ENCODE results near the gene SUV39H1.

SUV39H1 gene

DNA sequence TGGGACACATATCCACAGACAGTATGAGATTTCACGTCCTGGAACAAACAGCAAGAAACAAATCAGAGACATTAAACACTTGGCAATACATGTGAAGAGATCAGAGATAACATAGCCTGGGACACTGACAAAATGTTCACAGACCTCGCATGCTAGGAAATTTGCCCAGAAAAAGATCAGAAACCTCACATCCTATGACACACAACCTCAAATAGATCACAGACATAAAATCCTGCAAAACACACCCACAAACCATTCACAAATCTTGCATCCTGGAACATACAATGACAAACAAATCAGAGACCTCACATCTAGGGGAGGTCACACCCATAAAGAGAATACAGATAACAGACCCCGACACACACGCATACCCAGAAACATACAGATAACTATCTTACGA lies 18.0 kb downstream of the SUV39H1 start:
- Histone ChIP-seq H3K9me3 (ENCODE audit: control insufficient read depth, low read length) (no peaks in the 10 kb centered on the region), H3K27ac (ENCODE audit: low read depth, low read length, severe bottlenecking) (no peak overlapping the region)

GRCh38 chrX:48715072-48715471 lies 18.5 kb downstream of the SUV39H1 start:
- no peak overlapping the region for H3K27ac ChIP-seq (ENCODE audit: low read depth, low read length, severe bottlenecking)
- H3K36me3 ChIP-seq (ENCODE audit: control insufficient read depth, insufficient read depth, low read length), result no peaks in the 10 kb centered on the region
- no peaks in the 10 kb centered on the region for H3K9me3 ChIP-seq (ENCODE audit: control insufficient read depth, low read length)
- no peak overlapping the region for H3K4me3 ChIP-seq (ENCODE audit: extremely low read depth, insufficient read depth, low read length, poor library complexity, severe bottlenecking)
- 93 to 100% methylated on average over 1 to 2 of the region's 2 CpGs for WGBS, 2 experiments (ENCODE audit: insufficient coverage in 2 of 2)
- peaks cover 6% of the 10 kb centered on the region for H3K4me1 ChIP-seq (ENCODE audit: control insufficient read depth, insufficient read depth, low read length, poor library complexity, severe bottlenecking)

More for the DNA sequence above, 18.0 kb downstream of the SUV39H1 start:
- 60% methylated on average over 1 of the region's 5 CpGs; no CpG with 5 or more reads in 1 of the 2 experiments for WGBS, 2 experiments (ENCODE audit: insufficient coverage in 2 of 2)
- peaks cover 6% of the 10 kb centered on the region for H3K4me1 ChIP-seq (ENCODE audit: control insufficient read depth, insufficient read depth, low read length, poor library complexity, severe bottlenecking)
- H3K36me3 ChIP-seq (ENCODE audit: control insufficient read depth, insufficient read depth, low read length), result no peaks in the 10 kb centered on the region
- no peak overlapping the region for H3K4me3 ChIP-seq (ENCODE audit: extremely low read depth, insufficient read depth, low read length, poor library complexity, severe bottlenecking)

GRCh38 chrX:48715876-48716502 lies 19.5 kb downstream of the SUV39H1 start:
- 58% methylated on average over 2 of the region's 4 CpGs; no CpG with 5 or more reads in 1 of the 2 experiments for WGBS, 2 experiments (ENCODE audit: insufficient coverage in 2 of 2)
- H3K9me3 ChIP-seq (ENCODE audit: control insufficient read depth, low read length), result no peaks in the 10 kb centered on the region
- H3K4me3 ChIP-seq (ENCODE audit: extremely low read depth, insufficient read depth, low read length, poor library complexity, severe bottlenecking), result no peak overlapping the region
- H3K27ac ChIP-seq (ENCODE audit: low read depth, low read length, severe bottlenecking), result no peak overlapping the region
- no peaks in the 10 kb centered on the region for H3K36me3 ChIP-seq (ENCODE audit: control insufficient read depth, insufficient read depth, low read length)
- peaks cover 6% of the 10 kb centered on the region for H3K4me1 ChIP-seq (ENCODE audit: control insufficient read depth, insufficient read depth, low read length, poor library complexity, severe bottlenecking)

DNA sequence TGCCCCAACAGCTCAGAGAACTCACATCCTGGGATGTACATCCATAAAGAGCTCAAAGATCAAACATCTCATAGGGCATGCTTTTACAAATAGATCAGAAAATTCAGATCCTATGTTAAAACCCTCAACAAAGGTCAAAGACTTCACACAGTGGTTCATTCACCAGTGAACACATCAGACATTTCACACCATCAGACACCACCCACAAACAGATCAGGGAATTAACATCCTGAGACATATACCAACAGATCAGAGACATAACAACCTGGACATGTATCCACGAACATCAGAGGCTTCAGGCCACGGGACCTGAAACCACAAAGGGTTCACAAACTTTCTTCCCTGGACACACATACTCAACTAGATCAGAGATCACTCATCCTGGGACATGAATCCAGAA lies 23.4 kb downstream of the SUV39H1 start:
- Histone ChIP-seq H3K27ac (ENCODE audit: low read depth, low read length, severe bottlenecking) (no peak overlapping the region), H3K4me3 (ENCODE audit: extremely low read depth, insufficient read depth, low read length, poor library complexity, severe bottlenecking) (no peak overlapping the region), H3K36me3 (ENCODE audit: control insufficient read depth, insufficient read depth, low read length) (no peaks in the 10 kb centered on the region), H3K9me3 (ENCODE audit: control insufficient read depth, low read length) (no peaks in the 10 kb centered on the region), H3K4me1 (ENCODE audit: control insufficient read depth, insufficient read depth, low read length, poor library complexity, severe bottlenecking) (no peaks in the 10 kb centered on the region)
- 70% methylated on average over 2 of the region's 2 CpGs; no CpG with 5 or more reads in 1 of the 2 experiments for WGBS, 2 experiments (ENCODE audit: insufficient coverage in 2 of 2)

GRCh38 chrX:48720577-48721250 lies 24.2 kb downstream of the SUV39H1 start:
- H3K27ac ChIP-seq (ENCODE audit: low read depth, low read length, severe bottlenecking), result no peak overlapping the region
- no peaks in the 10 kb centered on the region for H3K36me3 ChIP-seq (ENCODE audit: control insufficient read depth, insufficient read depth, low read length)
- H3K9me3 ChIP-seq (ENCODE audit: control insufficient read depth, low read length), result no peaks in the 10 kb centered on the region
- H3K4me1 ChIP-seq (ENCODE audit: control insufficient read depth, insufficient read depth, low read length, poor library complexity, severe bottlenecking), result no peaks in the 10 kb centered on the region
- 80% methylated on average over 1 of the region's 4 CpGs for WGBS, 2 experiments (ENCODE audit: insufficient coverage in 2 of 2)
- no peak overlapping the region for H3K4me3 ChIP-seq (ENCODE audit: extremely low read depth, insufficient read depth, low read length, poor library complexity, severe bottlenecking)

DNA sequence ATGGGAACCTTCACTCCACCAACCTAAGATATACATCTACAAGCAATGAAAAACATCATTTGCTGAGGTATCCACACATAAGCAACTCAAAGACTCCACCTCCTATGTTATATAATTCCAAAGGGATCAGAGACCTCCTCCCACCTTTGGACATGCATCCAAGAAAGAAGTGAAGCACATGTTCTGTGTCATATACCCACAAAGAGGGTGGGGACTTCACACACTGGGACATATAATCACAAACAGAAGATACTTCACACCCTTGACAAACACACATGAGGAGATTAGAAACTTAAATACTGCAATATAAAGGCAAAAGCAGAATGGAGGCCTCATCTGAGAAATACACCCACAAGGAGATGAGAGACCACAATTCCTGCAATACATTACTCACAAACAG lies 25.4 kb downstream of the SUV39H1 start:
- H3K4me1 ChIP-seq (ENCODE audit: control insufficient read depth, insufficient read depth, low read length, poor library complexity, severe bottlenecking), result no peaks in the 10 kb centered on the region
- H3K27ac ChIP-seq (ENCODE audit: low read depth, low read length, severe bottlenecking), result no peak overlapping the region
- no peaks in the 10 kb centered on the region for H3K9me3 ChIP-seq (ENCODE audit: control insufficient read depth, low read length)
- no peak overlapping the region for H3K4me3 ChIP-seq (ENCODE audit: extremely low read depth, insufficient read depth, low read length, poor library complexity, severe bottlenecking)
- H3K36me3 ChIP-seq (ENCODE audit: control insufficient read depth, insufficient read depth, low read length), result no peaks in the 10 kb centered on the region

DNA sequence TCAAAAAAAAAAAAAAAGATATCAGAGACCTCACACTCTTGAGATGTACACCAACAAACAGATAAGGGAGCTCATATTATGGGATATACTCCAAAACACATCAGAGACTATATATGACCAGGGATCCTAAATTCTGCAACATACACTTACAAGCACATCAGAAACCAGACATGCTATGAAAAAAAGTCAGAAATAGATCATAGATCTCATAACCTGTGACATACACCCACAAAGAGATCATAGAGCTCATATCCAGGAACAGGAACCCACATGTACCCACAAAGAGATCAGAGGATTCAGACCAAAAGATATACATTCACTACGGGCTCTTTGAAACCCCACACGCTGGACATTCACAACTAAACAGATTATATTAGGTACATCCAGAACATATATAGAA lies 30.1 kb downstream of the SUV39H1 start:
- Histone ChIP-seq H3K4me1 (ENCODE audit: control insufficient read depth, insufficient read depth, low read length, poor library complexity, severe bottlenecking) (no peaks in the 10 kb centered on the region), H3K36me3 (ENCODE audit: control insufficient read depth, insufficient read depth, low read length) (no peaks in the 10 kb centered on the region), H3K27ac (ENCODE audit: low read depth, low read length, severe bottlenecking) (no peak overlapping the region), H3K9me3 (ENCODE audit: control insufficient read depth, low read length) (no peaks in the 10 kb centered on the region), H3K4me3 (ENCODE audit: extremely low read depth, insufficient read depth, low read length, poor library complexity, severe bottlenecking) (no peak overlapping the region)
- WGBS, 2 experiments (ENCODE audit: insufficient coverage in 2 of 2), result no CpG with 5 or more reads among the region's 2 CpGs

DNA sequence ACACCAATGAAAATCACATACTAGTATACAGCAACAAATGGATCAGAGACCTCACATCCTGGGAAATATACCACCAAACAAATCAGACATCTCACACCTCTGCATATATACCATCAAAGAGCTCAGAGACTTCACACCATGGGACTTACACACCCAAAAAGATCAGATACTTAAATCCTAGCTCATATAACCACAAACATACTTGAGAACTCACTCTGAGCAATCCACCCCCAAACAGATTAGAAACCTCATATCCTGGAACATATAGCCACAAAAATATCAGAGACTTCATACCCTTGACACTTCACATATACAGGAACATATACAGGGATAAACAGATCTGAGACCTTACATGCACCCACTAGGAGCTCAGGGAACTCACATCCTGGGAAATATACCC lies 32.1 kb downstream of the SUV39H1 start:
- Histone ChIP-seq H3K27ac (ENCODE audit: low read depth, low read length, severe bottlenecking) (no peak overlapping the region), H3K36me3 (ENCODE audit: control insufficient read depth, insufficient read depth, low read length) (no peaks in the 10 kb centered on the region)

DNA sequence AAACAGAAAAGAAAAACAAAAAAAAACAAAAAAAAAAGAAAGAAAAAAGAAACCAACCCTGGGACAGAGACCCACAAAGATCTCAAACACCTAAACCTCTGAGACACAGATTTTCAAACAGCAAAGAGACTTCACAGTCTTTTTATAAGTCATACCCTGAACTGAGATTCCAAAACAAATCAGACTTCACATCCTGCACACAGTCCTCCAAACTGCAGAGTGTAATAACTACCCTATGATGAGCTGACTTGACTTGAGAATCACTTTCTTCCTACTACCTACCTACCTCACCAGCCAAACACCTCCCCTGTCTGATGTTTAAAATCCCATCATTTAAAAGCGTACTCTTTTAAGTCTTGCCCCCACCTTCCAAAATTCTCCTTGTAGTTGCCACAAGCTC lies 39.8 kb downstream of the SUV39H1 start:
- H3K36me3 ChIP-seq (ENCODE audit: control insufficient read depth, insufficient read depth, low read length), result no peaks in the 10 kb centered on the region
- peak overlapping the region; percentile 53 for H3K4me3 ChIP-seq (ENCODE audit: extremely low read depth, insufficient read depth, low read length, poor library complexity, severe bottlenecking)
- H3K4me1 ChIP-seq (ENCODE audit: control insufficient read depth, insufficient read depth, low read length, poor library complexity, severe bottlenecking), result peaks cover 2% of the 10 kb centered on the region
- no CpG with 5 or more reads among the region's 1 CpG for WGBS, 2 experiments (ENCODE audit: insufficient coverage in 2 of 2)
- H3K27ac ChIP-seq (ENCODE audit: low read depth, low read length, severe bottlenecking), result no peak overlapping the region
- H3K9me3 ChIP-seq (ENCODE audit: control insufficient read depth, low read length), result no peaks in the 10 kb centered on the region

More for the DNA sequence above, 32.1 kb downstream of the SUV39H1 start:
- Histone ChIP-seq H3K9me3 (ENCODE audit: control insufficient read depth, low read length) (no peaks in the 10 kb centered on the region), H3K4me1 (ENCODE audit: control insufficient read depth, insufficient read depth, low read length, poor library complexity, severe bottlenecking) (no peaks in the 10 kb centered on the region), H3K4me3 (ENCODE audit: extremely low read depth, insufficient read depth, low read length, poor library complexity, severe bottlenecking) (no peak overlapping the region)

GRCh38 chrX:48736878-48737212 lies 40.3 kb downstream of the SUV39H1 start:
- Histone ChIP-seq H3K4me3 (ENCODE audit: extremely low read depth, insufficient read depth, low read length, poor library complexity, severe bottlenecking) (peak overlapping the region; percentile 53), H3K27ac (ENCODE audit: low read depth, low read length, severe bottlenecking) (no peak overlapping the region)
- WGBS, 2 experiments (ENCODE audit: insufficient coverage in 2 of 2), result 0 to 13% methylated on average over 5 to 8 of the region's 10 CpGs

DNA sequence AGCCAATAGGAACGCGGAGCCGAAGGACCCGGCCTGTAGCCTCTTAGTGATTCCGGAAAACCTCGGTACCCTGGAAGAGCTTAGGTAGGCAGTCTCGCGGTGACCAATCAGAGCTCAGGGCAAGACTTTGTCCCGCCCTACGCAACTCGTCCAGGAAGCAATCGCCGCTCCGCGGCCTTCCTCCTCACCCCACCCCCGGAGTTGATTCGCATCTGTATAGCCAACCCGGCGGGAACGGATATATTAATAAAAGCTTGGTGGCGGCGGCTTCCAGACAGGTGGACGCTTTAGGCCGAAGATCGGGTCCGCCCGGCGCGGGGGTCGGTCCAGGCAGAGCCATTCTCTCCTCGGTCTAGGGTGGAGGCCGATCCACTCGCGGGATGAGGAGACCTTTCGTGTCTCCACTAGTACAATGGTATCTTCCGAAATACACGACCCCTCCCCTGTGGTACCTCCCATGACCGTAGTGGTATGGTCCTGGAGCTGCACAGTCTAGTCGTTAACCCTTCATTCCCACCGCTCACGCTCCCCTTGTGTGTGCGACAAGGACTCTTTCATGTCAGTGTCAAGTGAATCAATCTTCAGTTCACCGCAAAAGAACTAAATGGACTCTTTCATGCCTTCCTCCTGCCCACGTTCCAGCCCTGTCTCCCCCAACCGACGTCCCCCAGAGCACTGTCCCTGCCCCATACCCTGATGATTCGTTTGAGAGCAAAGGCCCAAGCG lies 40.8 kb downstream of the SUV39H1 start:
- peak overlapping the region; percentile 83 for H3K27ac ChIP-seq (ENCODE audit: low read depth, low read length, severe bottlenecking)
- peak overlapping the region; percentile 53 for H3K4me3 ChIP-seq (ENCODE audit: extremely low read depth, insufficient read depth, low read length, poor library complexity, severe bottlenecking)
- H3K9me3 ChIP-seq (ENCODE audit: control insufficient read depth, low read length), result no peaks in the 10 kb centered on the region
- no peaks in the 10 kb centered on the region for H3K36me3 ChIP-seq (ENCODE audit: control insufficient read depth, insufficient read depth, low read length)
- 0 to 1% methylated on average over 21 to 22 of the region's 48 CpGs for WGBS, 2 experiments (ENCODE audit: insufficient coverage in 2 of 2)
- H3K4me1 ChIP-seq (ENCODE audit: control insufficient read depth, insufficient read depth, low read length, poor library complexity, severe bottlenecking), result peaks cover 2% of the 10 kb centered on the region

More at GRCh38 chrX:48736878-48737212, 40.3 kb downstream of the SUV39H1 start:
- peaks cover 2% of the 10 kb centered on the region for H3K4me1 ChIP-seq (ENCODE audit: control insufficient read depth, insufficient read depth, low read length, poor library complexity, severe bottlenecking)
- no peaks in the 10 kb centered on the region for H3K36me3 ChIP-seq (ENCODE audit: control insufficient read depth, insufficient read depth, low read length)
- H3K9me3 ChIP-seq (ENCODE audit: control insufficient read depth, low read length), result no peaks in the 10 kb centered on the region

All from mesodermal cell (in vitro differentiated cells).